LoVo (cell line): ENCODE results near the gene GNG5.
"Not testable (repeated sequence)": the region's sequence is repeated elsewhere in the genome, so short reads cannot be mapped to it uniquely, and the experiment has no call there.

Experiments
- DNase-seq: peaks from one replicate; pipeline ENCODE4 v3.0.0-alpha.2; 2016; ENCODE audit warnings: low spot score

GNG5 gene

GRCh38 chr1:84506002-84506728 lies at the start of gene GNG5, which contains the start of gene SPATA1:
TSS of gene GNG5 (minus strand) at chr1:84506581. CDS start at chr1:84506091, 490 bp downstream.
TSS of gene SPATA1 (plus strand) at chr1:84506386. CDS start at chr1:84516360, 9,974 bp downstream.
- DNase-seq, result peak; percentile 97

GRCh38 chr1:84550826-84551225 lies 44.4 kb upstream of the GNG5 start:
- no peak for DNase-seq

GRCh38 chr1:84541679-84542078 lies 35.3 kb upstream of the GNG5 start:
- peak; percentile 4 for DNase-seq

GRCh38 chr1:84540759-84541158 lies 34.4 kb upstream of the GNG5 start:
- no peak for DNase-seq

- DNase-seq, result peak; percentile 7
Measured at GRCh38 chr1:84539972-84540371, 33.6 kb upstream of the GNG5 start.

- no peak for DNase-seq
Measured at GRCh38 chr1:84538599-84538998, 32.2 kb upstream of the GNG5 start.

- DNase-seq, result no peak
Measured at GRCh38 chr1:84525779-84526178, 19.4 kb upstream of the GNG5 start.

GRCh38 chr1:84524590-84524989 lies 18.2 kb upstream of the GNG5 start:
- no peak for DNase-seq

- DNase-seq, result no peak
Measured at GRCh38 chr1:84510668-84511067, 4.3 kb upstream of the GNG5 start.

GRCh38 chr1:84510165-84510564 lies 3.8 kb upstream of the GNG5 start:
- DNase-seq, result no peak

GRCh38 chr1:84509029-84509428 lies 2.6 kb upstream of the GNG5 start:
- DNase-seq, result no peak

GRCh38 chr1:84508510-84508909 lies 2.1 kb upstream of the GNG5 start:
- no peak for DNase-seq

- DNase-seq, result not testable (repeated sequence)
Measured at GRCh38 chr1:84507887-84508286, 1.5 kb upstream of the GNG5 start.

GRCh38 chr1:84506729-84507453 lies 510 bp upstream of the GNG5 start:
- DNase-seq, result no peak

- peak; percentile 47 for DNase-seq
Measured at GRCh38 chr1:84505493-84506001, 834 bp downstream of the GNG5 start.

- no peak for DNase-seq
Measured at GRCh38 chr1:84504580-84505492, 1.5 kb downstream of the GNG5 start.

- DNase-seq, result no peak
Measured at GRCh38 chr1:84502927-84503326, 3.5 kb downstream of the GNG5 start.

GRCh38 chr1:84497631-84498275 lies 8.6 kb downstream of the GNG5 start:
- DNase-seq, result no peak

GRCh38 chr1:84496498-84496897 lies 9.9 kb downstream of the GNG5 start:
- DNase-seq, result no peak

GRCh38 chr1:84493747-84494146 lies 12.6 kb downstream of the GNG5 start:
- DNase-seq, result no peak

- no peak for DNase-seq
Measured at GRCh38 chr1:84492726-84493125, 13.7 kb downstream of the GNG5 start.

- no peak for DNase-seq
Measured at GRCh38 chr1:84489766-84490165, 16.6 kb downstream of the GNG5 start.
